SK-N-SH (cell line): Measurements from ENCODE around the gene ATP5PB.

Source experiments
- CHD2 ChIP-seq: fragments of 150-350 bp; IDR thresholded peaks from 2 replicates; pipeline ENCODE4 v1.6.1; 2018; ENCODE audit warnings: low read length; ENCODE audit not compliant: partially characterized antibody
- CTCF ChIP-seq: fragments of 200-600 bp; sonication (generic); IDR thresholded peaks from 2 replicates; pipeline ENCODE4 v1.6.1; 2017; ENCODE audit warnings: antibody characterized with exemption, mild to moderate bottlenecking, moderate library complexity
- EZH2phosphoT487 ChIP-seq: fragments of 200-600 bp; sonication (generic); IDR thresholded peaks from 2 replicates; pipeline ENCODE4 v1.6.1; 2017; ENCODE audit warnings: low read depth, mixed run types, mild to moderate bottlenecking, antibody characterized with exemption, moderate library complexity, borderline replicate concordance
- FOXJ3 ChIP-seq: sonication (generic); formaldehyde crosslinking; IDR thresholded peaks from 2 replicates; pipeline ENCODE4 v1.5.1; 2020; ENCODE audit warnings: mild to moderate bottlenecking, missing genetic modification reagents
- IRF3 ChIP-seq: fragments of 150-350 bp; IDR thresholded peaks from 2 replicates; pipeline ENCODE4 v1.6.1; 2016; ENCODE audit warnings: mild to moderate bottlenecking, low read depth, low read length
- POLR2AphosphoS5 ChIP-seq: IDR thresholded peaks from 2 replicates; pipeline ENCODE4 v1.6.1; 2012; ENCODE audit warnings: low read depth, low read length
- RFX5 ChIP-seq: IDR thresholded peaks from 2 replicates; pipeline ENCODE4 v1.6.1; 2012; ENCODE audit warnings: mild to moderate bottlenecking, improper control_type of control experiment, low read length
- SIN3A ChIP-seq: IDR thresholded peaks from 2 replicates; pipeline ENCODE4 v1.6.1; 2012; ENCODE audit warnings: low read depth, mild to moderate bottlenecking, low read length, moderate library complexity, borderline replicate concordance
- TEAD4 ChIP-seq: IDR thresholded peaks from 2 replicates; pipeline ENCODE4 v1.4.0; 2012; ENCODE audit warnings: mild to moderate bottlenecking, borderline replicate concordance; ENCODE audit not compliant: insufficient read depth
- YY1 ChIP-seq: IDR thresholded peaks from 2 replicates; pipeline ENCODE4 v1.4.0; 2012; ENCODE audit warnings: low read depth, mild to moderate bottlenecking

GRCh38 chr1:111412839-111413238 lies 36.4 kb upstream of the ATP5PB start:
- TF ChIP-seq RFX5 (no peak), CTCF (no peak), FOXJ3 (CRISPR knock-in tag) (no peak), YY1 (no peak), SIN3A (no peak), EZH2phosphoT487 (no peak), TEAD4 (no peak), POLR2AphosphoS5 (no peak), CHD2 (no peak), IRF3 (no peak)
